K562 (cell line): Measurements from ENCODE around the gene CCDC88C. TPM values are rescaled to one million over a fixed set of nuclear protein-coding genes. Genes with fewer than 3 reads are reported as not detected.

Experiments
- ATAC-seq: fragments of 200-7000 bp; cut with Tn5 transposase; 3 replicates; pipeline ENCODE4 v1.9.1; 2020; ENCODE audit warnings: moderate library complexity
- BruUV-seq: library from RNA; stranded (reverse); fragments of 400-500 nt; replicated peaks from 2 replicates; lab custom pipeline; 2021; lab: Mats Ljungman, UMichigan
- CTCF ChIA-PET: fragments of 300-600 bp; formaldehyde crosslinking; extraction: SDS; loops from one replicate; lab custom pipeline; 2021; ENCODE audit warnings: low intra/inter-chr PET ratio; lab: Yijun Ruan, JAX
- POLR2A ChIA-PET: fragments of 300-600, 350-650 bp; sonication (Branson Sonifier 250); formaldehyde crosslinking; extraction: SDS; loops from one replicate; lab custom pipeline; 2021; ENCODE audit warnings: antibody characterized with exemption, inconsistent platforms; lab: Yijun Ruan, JAX
- DNase-seq, 4 experiments: peaks; one replicate each; pipeline versions ENCODE4 v3.0.0 to v3.0.0-alpha.2; 2011 to 2018; ENCODE audit warnings: low spot score in 3 of 4, mixed read lengths in 3 of 4; ENCODE audit errors: extremely low read depth in 1 of 4
- FAIRE-seq: peaks from 2 replicates; lab custom pipeline; 2011; peaks lifted over from hg19 to GRCh38; lab: Jason Lieb, UNC
- H2AFZ ChIP-seq: 2 replicates; pipeline ENCODE4 v1.6.0; 2011; ENCODE audit warnings: low read depth, low read length, control low read depth, inconsistent platforms
- H3K27ac ChIP-seq: fragments of 200-600 bp; 3 replicates; pipeline ENCODE4 v1.8.0; 2011; ENCODE audit warnings: low read depth, mild to moderate bottlenecking, control low read depth, inconsistent platforms, low read length, moderate library complexity, mixed read lengths; ENCODE audit errors: extremely low read depth
- H3K27me3 ChIP-seq, 2 experiments: fragments of 300-600 bp in 1 of 2; 2 replicates in 1 of 2; 3 replicates in 1 of 2; pipeline versions ENCODE4 v1.6.0 to v1.8.0; 2011; ENCODE audit warnings: inconsistent platforms in 2 of 2, low read length in 2 of 2, mild to moderate bottlenecking in 1 of 2, mixed read lengths in 1 of 2, moderate library complexity in 1 of 2; ENCODE audit not compliant: control insufficient read depth in 2 of 2, insufficient read depth in 2 of 2
- H3K36me3 ChIP-seq: fragments of 300-600 bp; 3 replicates; pipeline ENCODE4 v1.8.0; 2011; ENCODE audit warnings: mild to moderate bottlenecking, low read length, inconsistent platforms; ENCODE audit not compliant: control insufficient read depth, insufficient read depth
- H3K4me1 ChIP-seq, 2 experiments: fragments of 200-600 bp in 1 of 2; replicated peaks in 1 of 2; 2 replicates in 1 of 2; 3 replicates in 1 of 2; pipeline versions ENCODE4 v1.5.1 to v1.8.0; 2011; ENCODE audit warnings: inconsistent platforms in 2 of 2, low read length in 2 of 2, mild to moderate bottlenecking in 1 of 2, mixed read lengths in 1 of 2, moderate library complexity in 1 of 2; ENCODE audit not compliant: control insufficient read depth in 2 of 2, insufficient read depth in 2 of 2
- H3K4me2 ChIP-seq: 2 replicates; pipeline ENCODE4 v1.6.1; 2011; ENCODE audit warnings: low read length, control low read depth, inconsistent platforms, mixed read lengths; ENCODE audit not compliant: insufficient read depth
- H3K4me3 ChIP-seq: fragments of 200-600 bp; sonication (generic), shearing (Covaris generic); 2 replicates; pipeline ENCODE4 v1.5.1; 2016; ENCODE audit warnings: control low read depth, inconsistent platforms
- H3K79me2 ChIP-seq: fragments of 200-600 bp; 3 replicates; pipeline ENCODE4 v1.8.0; 2011; ENCODE audit warnings: low read length, inconsistent platforms; ENCODE audit not compliant: control insufficient read depth, insufficient read depth
- H3K9ac ChIP-seq, 2 experiments: 2 replicates each; pipeline versions ENCODE4 v1.6.0 to v1.6.1; 2011; ENCODE audit warnings: low read depth in 2 of 2, low read length in 2 of 2, control low read depth in 1 of 2, inconsistent platforms in 1 of 2, mild to moderate bottlenecking in 1 of 2, mixed read lengths in 1 of 2; ENCODE audit not compliant: insufficient read depth in 1 of 2
- H3K9me1 ChIP-seq: one replicate; pipeline ENCODE4 v1.6.0; 2011; ENCODE audit warnings: inconsistent platforms, mild to moderate bottlenecking, low read length, moderate library complexity; ENCODE audit not compliant: control insufficient read depth, insufficient read depth
- H3K9me3 ChIP-seq: replicated peaks from 2 replicates; pipeline ENCODE4 v1.5.1; 2011; ENCODE audit warnings: low read depth, low read length, inconsistent platforms; ENCODE audit not compliant: control insufficient read depth, insufficient read depth
- H4K20me1 ChIP-seq: replicated peaks from 2 replicates; pipeline ENCODE4 v1.6.1; 2011; ENCODE audit warnings: low read length, inconsistent platforms, mixed read lengths; ENCODE audit not compliant: control insufficient read depth, insufficient read depth
- FOXA3 ChIP-seq, 2 experiments: fragments of 450-650 bp in 1 of 2; sonication (generic) in 1 of 2; formaldehyde crosslinking; IDR thresholded peaks in 1 of 2; conservative IDR thresholded peaks in 1 of 2; 2 replicates each; pipeline versions ENCODE4 v1.4.0 to v1.8.0; 2020 to 2022; ENCODE audit warnings: mild to moderate bottlenecking in 2 of 2, missing genetic modification reagents in 1 of 2
- RFX7 ChIP-seq: fragments of 250-450 bp; sonication (Bioruptor Pico); IDR thresholded peaks from 2 replicates; pipeline ENCODE4 v1.5.1; 2021; ENCODE audit warnings: mild to moderate bottlenecking
- ZBTB2 ChIP-seq: fragments of 450-650 bp; IDR thresholded peaks from 2 replicates; pipeline ENCODE4 v1.6.1; 2016; ENCODE audit warnings: antibody characterized with exemption
- ZNF431 ChIP-seq: sonication (generic); formaldehyde crosslinking; IDR thresholded peaks from 2 replicates; pipeline ENCODE4 v1.8.0; 2022; ENCODE audit warnings: mild to moderate bottlenecking, missing genetic modification reagents
- WGBS: fragments of 100-300 bp; shearing (Covaris generic); methylation state at CpG from one replicate; pipeline ENCODE4 v1.1.6; 2016; ENCODE audit warnings: low coverage, mixed read lengths; ENCODE audit not compliant: insufficient coverage; ENCODE audit errors: missing lambda C conversion rate; 5-methylcytosine and 5-hydroxymethylcytosine counted together
- in situ Hi-C: fragments of 300-500 bp; cut with MboI; formaldehyde crosslinking; loops from 4 replicates; pipeline ENCODE4 v1.15.0; 2018; ENCODE audit warnings: inconsistent platforms, mixed read lengths
- intact Hi-C: fragments of 100-400 bp; cut with micrococcal nuclease; formaldehyde crosslinking; loops from 2 replicates; pipeline ENCODE4 v1.14.2; 2022
- polyA plus RNA-seq, 8 experiments: library from polyadenylated mRNA; depleted of rRNA in 4 of 8; stranded (reverse) in 5 of 8; unstranded in 3 of 8; fragments of >200 nt; fragmentation: Nextera tagmentation in 2 of 8; fragmentation: Illumina TruSeq in 1 of 8; extraction: Ambion mirVana in 2 of 8; extraction: Trizol in 1 of 8; gene quantifications; 2 replicates each; pipeline versions ENCODE4 v1.2.1 to v1.2.3, GENCODE V29; 2011 to 2014; ENCODE audit warnings: inconsistent platforms in 1 of 8, missing spikeins in 1 of 8
- total RNA-seq, 7 experiments: library from RNA; depleted of rRNA in 6 of 7; stranded (reverse); fragments of >200 nt in 6 of 7; fragmentation: Illumina TruSeq in 2 of 7; extraction: Trizol in 2 of 7; gene quantifications; 2 replicates each; pipeline versions ENCODE4 v1.2.1 to v1.2.3, GENCODE V29; 2011 to 2021; ENCODE audit warnings: low replicate concordance in 1 of 7

CCDC88C gene
- total and polyA plus RNA-seq, 9 of the 15 experiments (the other 6 are each of a cell fraction or from before 2014, with no cell fraction given): 0.62 to 22.5 (median 10.7) TPM

- intact Hi-C loops: no loop called here
- ATAC-seq: no peak
Observed at GRCh38 chr14:91302391-91302790, 115.2 kb downstream of the CCDC88C start.

More at GRCh38 chr14:91302391-91302790, 115.2 kb downstream of the CCDC88C start:
- Histone ChIP-seq H3K4me3 (no peak overlapping the region), H3K27me3 (no peaks in the 10 kb centered on the region), H3K27ac (no peak overlapping the region), H3K36me3 (peaks cover 57% of the 10 kb centered on the region; the same call in 2 of the 3 replicates), H3K4me2 (no peak overlapping the region), H3K9me1 (no peaks in the 10 kb centered on the region), H3K79me2 (no peaks in the 10 kb centered on the region), H2AFZ (no peak overlapping the region), H3K9me3 (no peaks in the 10 kb centered on the region), H3K9ac (no peak overlapping the region), H3K4me1 (peaks cover 4 to 15% of the 10 kb centered on the region in 2 experiments; a peak in 2 of 5 replicates), H4K20me1 (no peaks in the 10 kb centered on the region)
- no peak for DNase-seq
- no TSS peak for BruUV-seq
- ChIA-PET CTCF (no interaction called here), POLR2A (no interaction called here)
- 100% methylated on average over 3 of the region's 3 CpGs for WGBS
- FAIRE-seq: no peak
- in situ Hi-C loops: no loop called here
- TF ChIP-seq ZBTB2 (no peak), FOXA3 (CRISPR knock-in tag; conservative IDR thresholded peaks at IDR 0.05 in 1 of 2, IDR thresholded peaks at IDR 0.05 in 1 of 2) (no peak), RFX7 (CRISPR knock-in tag) (no peak), ZNF431 (CRISPR knock-in tag) (no peak)
